IPS DF 19.7 (cell line): ENCODE data around the gene OR10A3.

Experiments
- DNase-seq: peaks from one replicate; pipeline ENCODE4 v3.0.0-alpha.2; 2013; ENCODE audit warnings: low read depth, low spot score

The OR10A3 gene

DNA sequence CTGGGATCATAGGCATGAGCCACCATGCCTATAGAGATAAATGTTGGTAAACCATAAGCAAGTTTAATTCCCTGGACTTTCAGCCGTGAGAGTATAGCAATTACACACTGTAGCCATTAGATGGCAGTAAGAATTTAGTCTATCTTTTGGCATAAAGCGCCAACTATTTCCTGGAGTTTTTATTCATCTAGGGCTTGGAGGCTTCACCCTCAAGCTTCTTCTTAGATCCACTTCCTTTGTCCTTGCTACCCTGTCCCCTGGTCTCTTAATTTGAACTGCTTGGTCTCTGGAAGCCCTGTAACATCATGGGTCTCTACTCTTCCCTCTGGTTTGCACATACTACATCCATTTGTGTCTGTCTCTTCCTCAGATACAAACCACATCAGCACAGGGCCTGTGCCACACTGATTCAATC is 48.7 kb downstream of the OR10A3 start:
- DNase-seq: no peak

DNA sequence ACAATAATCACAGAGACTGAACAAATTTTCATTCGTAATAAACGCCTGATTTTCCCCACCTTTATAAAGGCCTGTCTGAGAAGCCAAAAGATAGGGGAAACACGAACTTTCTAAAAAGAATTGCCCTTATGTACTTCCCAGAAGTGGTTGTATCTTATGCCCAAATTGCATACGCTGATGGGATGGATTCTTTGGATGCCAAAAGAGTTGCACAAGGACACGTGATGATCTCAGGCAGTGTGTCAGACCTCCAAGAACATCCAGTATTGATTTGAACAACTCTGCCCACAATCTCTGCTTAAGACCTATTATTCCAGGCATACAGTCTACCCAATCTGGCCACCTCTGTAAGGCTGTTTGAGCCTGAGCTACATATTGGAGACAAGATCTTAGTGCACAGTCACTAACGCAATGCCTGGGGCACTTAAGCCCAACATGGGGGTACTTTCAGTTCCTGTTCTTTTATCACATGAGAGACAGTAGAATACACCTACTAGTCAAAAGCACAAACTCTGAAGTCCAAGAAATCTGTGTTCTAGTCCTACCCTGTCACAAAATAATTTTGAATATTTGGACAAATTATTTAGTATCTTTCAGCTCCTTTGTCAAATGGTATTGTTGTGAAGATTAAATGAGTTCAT is 49.3 kb downstream of the OR10A3 start:
- DNase-seq: no peak

DNA sequence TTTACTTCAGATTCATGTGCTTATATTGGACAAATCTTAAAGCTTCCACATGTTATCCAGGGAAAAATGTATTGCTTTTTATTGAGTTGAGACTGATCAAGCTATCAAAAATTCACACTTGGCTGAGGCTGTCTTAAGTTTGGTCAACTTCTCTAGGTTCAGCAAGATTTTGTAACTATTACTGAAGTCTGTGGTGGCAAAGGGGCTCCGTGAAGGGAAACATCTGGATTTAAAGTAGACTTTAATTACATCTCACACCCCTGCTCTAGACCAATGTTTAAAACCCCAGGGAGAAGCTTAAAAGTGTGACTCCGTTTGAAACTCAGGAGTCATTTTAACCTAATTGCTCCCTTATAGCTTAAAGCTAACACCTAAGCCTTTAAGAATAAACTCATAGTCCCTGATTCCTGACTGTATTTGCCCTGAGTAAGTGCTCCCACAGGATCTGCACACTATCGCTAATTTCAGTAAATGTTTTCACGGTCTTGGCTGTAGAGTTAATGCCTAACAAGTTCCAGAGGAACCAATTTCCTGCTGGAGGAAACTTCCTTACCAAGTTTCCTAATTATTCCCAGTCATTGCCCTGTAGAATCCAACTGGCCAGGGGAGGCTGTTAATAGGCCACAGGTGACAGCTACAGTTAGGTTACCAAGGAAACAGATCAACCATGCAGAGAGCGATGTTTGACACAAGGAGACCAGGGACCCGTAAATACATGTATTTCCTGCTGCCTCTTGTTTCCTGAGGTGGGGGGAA is 50.9 kb downstream of the OR10A3 start:
- no peak for DNase-seq

DNA sequence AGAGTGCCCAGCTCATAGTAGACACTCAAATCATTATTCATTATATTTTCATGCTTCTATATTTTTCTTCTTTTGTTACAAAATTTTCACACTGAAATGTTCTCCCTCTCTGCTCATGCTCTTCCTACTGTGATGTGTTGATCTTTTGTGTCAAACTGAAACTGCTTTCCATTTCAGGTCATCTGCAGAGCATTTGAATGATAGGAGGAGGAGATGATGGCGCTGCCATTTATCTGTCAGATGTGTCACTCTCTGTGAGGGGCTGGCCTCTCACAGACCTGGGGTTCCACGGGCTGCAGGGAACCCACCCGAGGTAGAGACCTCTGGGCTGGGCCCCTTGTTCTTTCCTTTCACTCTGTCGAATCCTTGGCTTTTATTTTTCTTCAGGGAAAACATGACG is 51.5 kb downstream of the OR10A3 start:
- DNase-seq: no peak
